GM23248 (cell line): ENCODE data around the gene MYO9A.

Source experiments
- EZH2 ChIP-seq: fragments of 200-600 bp; sonication (generic); IDR thresholded peaks from 2 replicates; pipeline ENCODE4 v1.6.1; 2018; ENCODE audit warnings: antibody characterized with exemption, mild to moderate bottlenecking; ENCODE audit not compliant: insufficient read depth, poor library complexity, severe bottlenecking
- EZH2phosphoT487 ChIP-seq: fragments of 200-600 bp; sonication (generic); IDR thresholded peaks from 2 replicates; pipeline ENCODE4 v1.6.1; 2018; ENCODE audit warnings: antibody characterized with exemption, moderate library complexity, mild to moderate bottlenecking, low read depth; ENCODE audit not compliant: insufficient read depth

DNA sequence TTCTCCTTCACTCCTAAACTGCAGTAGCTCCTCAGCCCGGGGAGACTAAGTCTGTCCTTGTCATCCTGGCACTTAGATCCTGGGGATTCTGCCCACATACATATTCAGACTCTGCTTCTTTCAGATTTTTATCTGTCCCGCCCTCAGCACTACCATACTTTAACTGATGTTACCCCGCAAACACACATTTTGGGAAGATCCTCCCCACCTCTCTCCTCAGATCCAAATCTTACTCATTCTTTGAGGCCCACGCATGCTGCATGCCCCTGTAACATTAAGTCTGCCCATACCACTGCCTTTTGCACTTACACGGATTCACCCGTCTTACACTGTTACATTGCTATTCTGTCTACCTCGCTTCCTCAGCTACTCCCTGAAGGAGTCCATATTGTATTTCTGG, 36.4 kb upstream of the MYO9A start:
- TF ChIP-seq EZH2 (no peak), EZH2phosphoT487 (no peak)
